HepG2 (cell line): ENCODE data around the gene STPG4. TPM values are rescaled to one million over a fixed set of nuclear protein-coding genes. Genes with fewer than 3 reads are reported as not detected.

Source experiments
- ATF5 ChIP-seq: sonication (generic); formaldehyde crosslinking; IDR thresholded peaks from 2 replicates; pipeline ENCODE4 v1.4.0; 2020; ENCODE audit warnings: mild to moderate bottlenecking, low read depth, missing genetic modification reagents
- BRD4 ChIP-seq: sonication (generic); formaldehyde crosslinking; IDR thresholded peaks from 2 replicates; pipeline ENCODE4 v1.4.0; 2020; ENCODE audit warnings: missing genetic modification reagents
- E2F5 ChIP-seq: sonication (generic); formaldehyde crosslinking; conservative IDR thresholded peaks from 2 replicates; pipeline ENCODE4 v1.4.0; 2020; ENCODE audit warnings: missing genetic modification reagents
- FOXJ3 ChIP-seq: sonication (generic); formaldehyde crosslinking; IDR thresholded peaks from 2 replicates; pipeline ENCODE4 v1.4.0; 2020; ENCODE audit warnings: missing genetic modification reagents, mild to moderate bottlenecking, borderline replicate concordance
- FOXO4 ChIP-seq: sonication (generic); formaldehyde crosslinking; conservative IDR thresholded peaks from 2 replicates; pipeline ENCODE4 v1.8.1; 2023; ENCODE audit warnings: missing genetic modification reagents
- NFAT5 ChIP-seq: sonication (generic); formaldehyde crosslinking; IDR thresholded peaks from 2 replicates; pipeline ENCODE4 v1.4.0; 2020; ENCODE audit warnings: missing genetic modification reagents
- PRPF4 ChIP-seq: fragments of 200-400 bp; formaldehyde crosslinking; IDR thresholded peaks from 2 replicates; pipeline ENCODE4 v1.6.1; 2016; ENCODE audit warnings: low read length, low read depth; ENCODE audit not compliant: poor library complexity, severe bottlenecking
- SMYD3 ChIP-seq: sonication (generic); formaldehyde crosslinking; IDR thresholded peaks from 2 replicates; pipeline ENCODE4 v1.8.1; 2023; ENCODE audit warnings: mild to moderate bottlenecking, missing genetic modification reagents
- SOX13 ChIP-seq, 3 experiments: fragments of 450-650 bp in 1 of 3; sonication (generic) in 1 of 3; formaldehyde crosslinking in 1 of 3; IDR thresholded peaks in 2 of 3; conservative IDR thresholded peaks in 1 of 3; 2 replicates each; pipeline versions ENCODE4 v1.5.0 to v1.6.1; 2016 to 2020; ENCODE audit warnings: antibody characterized with exemption in 1 of 3, mild to moderate bottlenecking in 1 of 3, missing compliant biosample characterization in 1 of 3, missing genetic modification reagents in 1 of 3, moderate library complexity in 1 of 3
- ZBTB43 ChIP-seq: sonication (generic); formaldehyde crosslinking; conservative IDR thresholded peaks from 2 replicates; pipeline ENCODE4 v1.4.0; 2020; ENCODE audit warnings: missing genetic modification reagents
- ZIK1 ChIP-seq: sonication (generic); formaldehyde crosslinking; IDR thresholded peaks from 2 replicates; pipeline ENCODE4 v1.5.0; 2020; ENCODE audit warnings: mild to moderate bottlenecking, low read depth, missing genetic modification reagents, borderline replicate concordance
- ZNF121 ChIP-seq: sonication (generic); formaldehyde crosslinking; IDR thresholded peaks from 2 replicates; pipeline ENCODE4 v1.5.0; 2020; ENCODE audit warnings: mild to moderate bottlenecking, missing genetic modification reagents
- ZNF207 ChIP-seq: fragments of 450-650 bp; IDR thresholded peaks from 2 replicates; pipeline ENCODE4 v1.6.1; 2016; ENCODE audit warnings: antibody characterized with exemption, borderline replicate concordance
- ZNF3 ChIP-seq: IDR thresholded peaks from 2 replicates; pipeline ENCODE4 v1.7.0; 2017; ENCODE audit warnings: inconsistent platforms
- ZNF639 ChIP-seq: conservative IDR thresholded peaks from 2 replicates; pipeline ENCODE4 v1.6.1; 2018; ENCODE audit warnings: missing genetic modification reagents
- ZNF737 ChIP-seq: sonication (generic); formaldehyde crosslinking; IDR thresholded peaks from 2 replicates; pipeline ENCODE4 v1.5.0; 2020; ENCODE audit warnings: missing genetic modification reagents, mild to moderate bottlenecking, borderline replicate concordance
- polyA plus RNA-seq, 8 experiments: library from polyadenylated mRNA; depleted of rRNA in 3 of 8; stranded (reverse) in 7 of 8; unstranded in 1 of 8; fragments of >200 nt; fragmentation: Illumina TruSeq in 4 of 8; extraction: Trizol in 4 of 8; gene quantifications; 2 replicates each; pipeline versions ENCODE4 v1.2.1 to v1.2.3, GENCODE V29; 2011 to 2016; ENCODE audit warnings: low read depth in 4 of 8, missing spikeins in 1 of 8, mixed read lengths in 1 of 8; ENCODE audit not compliant: insufficient read depth in 1 of 8
- total RNA-seq, 5 experiments: library from RNA; depleted of rRNA; stranded (reverse); fragments of >200 nt; fragmentation: Illumina TruSeq; extraction: Trizol; gene quantifications; 2 replicates each; pipeline ENCODE4 v1.2.3, GENCODE V29; 2016; ENCODE audit warnings: low read depth in 1 of 5

The STPG4 gene
- total and polyA plus RNA-seq, 2 of the 13 experiments (the other 11 are each of a cell fraction or from before 2014, with no cell fraction given): 0.11 to 0.15 TPM

- TF ChIP-seq NFAT5 (CRISPR knock-in tag): no peak
- no peak for TF ChIP-seq ZNF207
- no peak for TF ChIP-seq ZNF639 (CRISPR knock-in tag)
- TF ChIP-seq PRPF4: no peak
- TF ChIP-seq E2F5 (CRISPR knock-in tag): 0 out of 2 replicates have a peak, but pooled peaks have one; percentile 44
- no peak; the same call in 1 of the 2 replicates for TF ChIP-seq BRD4 (CRISPR knock-in tag)
- TF ChIP-seq ZNF737 (CRISPR knock-in tag): peak; percentile 62; the same call in 1 of the 2 replicates
- TF ChIP-seq FOXJ3: no peak
- TF ChIP-seq ZNF3 (CRISPR knock-in tag): no peak
- no peak for TF ChIP-seq SMYD3 (CRISPR knock-in tag)
- no peak for TF ChIP-seq ATF5 (CRISPR knock-in tag)
- TF ChIP-seq FOXO4 (CRISPR knock-in tag): no peak
- no peak for TF ChIP-seq SOX13 (IDR thresholded peaks at IDR 0.05)
- TF ChIP-seq SOX13 (CRISPR knock-in tag; conservative IDR thresholded peaks at IDR 0.05 in 1 of 2, IDR thresholded peaks at IDR 0.05 in 1 of 2): peak in 1 of 2 experiments; percentile 12; a peak in 1 of 4 replicates
- no peak for TF ChIP-seq ZNF121 (CRISPR knock-in tag)
- TF ChIP-seq ZBTB43: no peak
- TF ChIP-seq ZIK1 (CRISPR knock-in tag): no peak
Observed at GRCh38 chr2:47129191-47129706, 25.9 kb downstream of the STPG4 start (continued).
